Right lobe of liver (tissue), 4 donors: Measurements from ENCODE around the gene IER3.

Source experiments
- CTCF ChIP-seq, 4 donors: fragments of 200-600 bp in 3 of 4; fragments of 450-650 bp in 1 of 4; IDR thresholded peaks; one replicate each; pipeline versions ENCODE4 v1.5.1 to v1.8.0; 2016 to 2022; ENCODE audit warnings: antibody characterized with exemption in 4 of 4, mild to moderate bottlenecking in 2 of 4
- POLR2A ChIP-seq: fragments of 450-650 bp; IDR thresholded peaks from one replicate; pipeline ENCODE4 v1.6.1; 2017; ENCODE audit warnings: antibody characterized with exemption, mild to moderate bottlenecking
- donor health status: DM: no; HTN: no; CAD: no.
- donor health status: DM: no; HTN: no; CAD: no.
- donor health status: DM: no; HTN: yes; CAD: no.

- TF ChIP-seq POLR2A (no peak), CTCF (IDR thresholded peaks at IDR 0.05) (no peak)
These were observed 37.0 kb downstream of the IER3 start for GRCh38 chr6:30707281-30707850.
